Chondrocyte (in vitro differentiated cells): ENCODE results near the gene RCSD1. TPM values are rescaled to one million over a fixed set of nuclear protein-coding genes. Genes with fewer than 3 reads are reported as not detected.
A peak's percentile ranks its signal among the peaks of the same experiment; 100 is the strongest.

Source experiments
- DNase-seq: peaks from one replicate; pipeline ENCODE4 v3.0.0; 2021; ENCODE audit warnings: mixed read lengths, low spot score
- H3K27ac Mint-ChIP-seq: one replicate; pipeline ENCODE4 v1.8.0; 2021; ENCODE audit warnings: mild to moderate bottlenecking, moderate library complexity, mixed read lengths; ENCODE audit not compliant: unreplicated experiment
- H3K27me3 Mint-ChIP-seq: 2 replicates; pipeline ENCODE4 v1.8.0; 2021; ENCODE audit warnings: low read depth, mixed read lengths
- H3K36me3 Mint-ChIP-seq: 2 replicates; pipeline ENCODE4 v1.8.0; 2021; ENCODE audit warnings: low read depth, mixed read lengths
- H3K4me1 Mint-ChIP-seq: 2 replicates; pipeline ENCODE4 v1.8.0; 2021; ENCODE audit warnings: low read depth, mild to moderate bottlenecking, mixed read lengths
- H3K4me3 Mint-ChIP-seq: one replicate; pipeline ENCODE4 v1.8.0; 2021; ENCODE audit warnings: mild to moderate bottlenecking, moderate library complexity, mixed read lengths; ENCODE audit not compliant: unreplicated experiment
- H3K9me3 Mint-ChIP-seq: 2 replicates; pipeline ENCODE4 v1.8.0; 2021; ENCODE audit warnings: low read depth, mixed read lengths
- CTCF ChIP-seq: fragments of 200-600 bp; sonication (generic); IDR thresholded peaks from 2 replicates; pipeline ENCODE4 v1.5.0; 2021; ENCODE audit warnings: antibody characterized with exemption, mild to moderate bottlenecking, moderate library complexity
- total RNA-seq: library from RNA; stranded (reverse); gene quantifications from 3 replicates; pipeline ENCODE4 v1.2.1, GENCODE V29; 2021

The RCSD1 gene
- total RNA-seq, 1 donor from 2014 or later, result 1.1 TPM

GRCh38 chr1:167630568-167631385 lies 745 bp downstream of the RCSD1 start:
- Mint-ChIP-seq H3K4me3 (peak overlapping the region; percentile 62), H3K27ac (no peak overlapping the region), H3K27me3 (peaks cover 7% of the 10 kb centered on the region), H3K36me3 (no peaks in the 10 kb centered on the region), H3K4me1 (peaks cover 26% of the 10 kb centered on the region), H3K9me3 (no peaks in the 10 kb centered on the region)
- no peak for DNase-seq
- TF ChIP-seq CTCF, result no peak

- no peak for DNase-seq
- Mint-ChIP-seq H3K27me3 (peaks cover 7% of the 10 kb centered on the region), H3K4me1 (peaks cover 26% of the 10 kb centered on the region), H3K27ac (no peak overlapping the region), H3K4me3 (no peak overlapping the region), H3K36me3 (no peaks in the 10 kb centered on the region), H3K9me3 (no peaks in the 10 kb centered on the region)
- TF ChIP-seq CTCF, result no peak
Observed at GRCh38 chr1:167631386-167631935, 1.4 kb downstream of the RCSD1 start.

- Mint-ChIP-seq H3K4me1 (peaks cover 26% of the 10 kb centered on the region), H3K4me3 (no peak overlapping the region), H3K27ac (no peak overlapping the region), H3K9me3 (no peaks in the 10 kb centered on the region), H3K36me3 (no peaks in the 10 kb centered on the region), H3K27me3 (peaks cover 7% of the 10 kb centered on the region)
- DNase-seq, result no peak
- TF ChIP-seq CTCF, result no peak
Observed at GRCh38 chr1:167631936-167632614, 2.0 kb downstream of the RCSD1 start.

GRCh38 chr1:167633258-167633944 lies 3.4 kb downstream of the RCSD1 start:
- no peak for DNase-seq
- Mint-ChIP-seq H3K36me3 (no peaks in the 10 kb centered on the region), H3K27ac (no peak overlapping the region), H3K4me3 (no peak overlapping the region), H3K9me3 (no peaks in the 10 kb centered on the region), H3K27me3 (peaks cover 7% of the 10 kb centered on the region), H3K4me1 (peaks cover 26% of the 10 kb centered on the region)
- no peak for TF ChIP-seq CTCF

- peaks cover 24% of the 10 kb centered on the region for H3K4me1 Mint-ChIP-seq
Observed at GRCh38 chr1:167634435-167634834, 4.4 kb downstream of the RCSD1 start.

More at GRCh38 chr1:167634435-167634834, 4.4 kb downstream of the RCSD1 start:
- no peaks in the 10 kb centered on the region for H3K9me3 Mint-ChIP-seq
- H3K36me3 Mint-ChIP-seq, result no peaks in the 10 kb centered on the region
- no peak for DNase-seq
- peaks cover 7% of the 10 kb centered on the region for H3K27me3 Mint-ChIP-seq
- no peak overlapping the region for H3K27ac Mint-ChIP-seq
- no peak overlapping the region for H3K4me3 Mint-ChIP-seq
- no peak for TF ChIP-seq CTCF
